K562 (cell line): ENCODE measurements around the gene THYN1. TPM values are rescaled to one million over a fixed set of nuclear protein-coding genes. Genes with fewer than 3 reads are reported as not detected.
A peak's percentile ranks its signal among the peaks of the same experiment; 100 is the strongest.

ENCODE experiments used
- BRF1 ChIP-seq: IDR thresholded peaks from 3 replicates; pipeline ENCODE4 v1.6.1; 2011; ENCODE audit warnings: borderline replicate concordance, mild to moderate bottlenecking; ENCODE audit not compliant: insufficient read length; ENCODE audit errors: extremely low read depth
- BRF2 ChIP-seq: IDR thresholded peaks from 3 replicates; pipeline ENCODE4 v1.6.1; 2011; ENCODE audit warnings: borderline replicate concordance, mild to moderate bottlenecking; ENCODE audit not compliant: insufficient read length, insufficient read depth
- CHD1 ChIP-seq: fragments of 200-600 bp; sonication (generic); IDR thresholded peaks from one replicate; pipeline ENCODE4 v1.6.1; 2012; ENCODE audit warnings: mild to moderate bottlenecking, moderate library complexity, low read length, inconsistent platforms
- CREB3L1 ChIP-seq: fragments of 450-650 bp; IDR thresholded peaks from 2 replicates; pipeline ENCODE4 v1.6.1; 2014; ENCODE audit warnings: low read depth, mild to moderate bottlenecking, moderate library complexity, borderline replicate concordance
- CTCF ChIP-seq, 3 experiments: IDR thresholded peaks in 2 of 3; conservative IDR thresholded peaks in 1 of 3; 2 replicates each; pipeline ENCODE4 v1.5.1; 2011 to 2012; ENCODE audit warnings: low read length in 3 of 3, mild to moderate bottlenecking in 3 of 3, control low read depth in 2 of 3, improper control_type of control experiment in 1 of 3, inconsistent platforms in 1 of 3, low read depth in 1 of 3, mixed read lengths in 1 of 3, moderate library complexity in 1 of 3; ENCODE audit not compliant: insufficient read depth in 2 of 3
- DIDO1 ChIP-seq: fragments of 450-650 bp; IDR thresholded peaks from 2 replicates; pipeline ENCODE4 v1.6.1; 2016; ENCODE audit warnings: low read depth, missing biosample characterization, missing genetic modification characterization
- ELF2 ChIP-seq: fragments of 250-450 bp; sonication (Bioruptor Pico); IDR thresholded peaks from 2 replicates; pipeline ENCODE4 v1.5.0; 2021; ENCODE audit warnings: mild to moderate bottlenecking
- EZH2 ChIP-seq: IDR thresholded peaks from 2 replicates; pipeline ENCODE4 v1.6.1; 2012; ENCODE audit warnings: low read depth, mild to moderate bottlenecking, inconsistent platforms, low read length, borderline replicate concordance
- FOXP1 ChIP-seq: sonication (generic); formaldehyde crosslinking; IDR thresholded peaks from 2 replicates; pipeline ENCODE4 v1.8.0; 2022; ENCODE audit warnings: mild to moderate bottlenecking, missing genetic modification reagents
- HIVEP1 ChIP-seq: fragments of 250-450 bp; sonication (Bioruptor Pico); IDR thresholded peaks from 2 replicates; pipeline ENCODE4 v1.4.0; 2020; ENCODE audit warnings: mild to moderate bottlenecking
- JUNB ChIP-seq: fragments of 450-650 bp; formaldehyde crosslinking; conservative IDR thresholded peaks from 2 replicates; pipeline ENCODE4 v1.4.0; 2020; ENCODE audit warnings: mild to moderate bottlenecking
- KLF1 ChIP-seq: fragments of 450-650 bp; IDR thresholded peaks from 2 replicates; pipeline ENCODE4 v1.6.1; 2016; ENCODE audit warnings: missing genetic modification characterization, missing compliant biosample characterization
- MAX ChIP-seq: sonication (generic); formaldehyde crosslinking; IDR thresholded peaks from 2 replicates; pipeline ENCODE4 v1.9.0; 2022; ENCODE audit warnings: mild to moderate bottlenecking, missing genetic modification reagents
- NCOA4 ChIP-seq: fragments of 450-650 bp; IDR thresholded peaks from 2 replicates; pipeline ENCODE4 v1.6.1; 2018; ENCODE audit warnings: mild to moderate bottlenecking; ENCODE audit not compliant: partially characterized antibody
- PTBP1 ChIP-seq: fragments of 200-400 bp; formaldehyde crosslinking; IDR thresholded peaks from 2 replicates; pipeline ENCODE4 v1.6.1; 2017; ENCODE audit warnings: low read depth, low read length
- SNIP1 ChIP-seq: fragments of 450-650 bp; IDR thresholded peaks from 2 replicates; pipeline ENCODE4 v1.7.1; 2017; ENCODE audit warnings: low read depth, mild to moderate bottlenecking
- SRSF9 ChIP-seq: fragments of 200-400 bp; formaldehyde crosslinking; IDR thresholded peaks from 2 replicates; pipeline ENCODE4 v1.6.1; 2017; ENCODE audit warnings: low read depth, low read length, borderline replicate concordance
- TCF7 ChIP-seq: sonication (generic); IDR thresholded peaks from 2 replicates; pipeline ENCODE4 v1.6.1; 2016; ENCODE audit warnings: antibody characterized with exemption, borderline replicate concordance
- XRCC4 ChIP-seq: IDR thresholded peaks from one replicate; pipeline ENCODE4 v1.6.1; 2011; ENCODE audit not compliant: insufficient read depth, insufficient read length; ENCODE audit errors: extremely low read depth
- ZBTB26 ChIP-seq: fragments of 450-650 bp; formaldehyde crosslinking; IDR thresholded peaks from 2 replicates; pipeline ENCODE4 v1.4.0; 2022; ENCODE audit warnings: missing genetic modification characterization
- ZNF324 ChIP-seq: fragments of 250-450 bp; sonication (Bioruptor Pico); IDR thresholded peaks from 2 replicates; pipeline ENCODE4 v1.4.0; 2020; ENCODE audit warnings: mild to moderate bottlenecking
- polyA plus RNA-seq, 8 experiments: library from polyadenylated mRNA; depleted of rRNA in 4 of 8; stranded (reverse) in 5 of 8; unstranded in 3 of 8; fragments of >200 nt; fragmentation: Nextera tagmentation in 2 of 8; fragmentation: Illumina TruSeq in 1 of 8; extraction: Ambion mirVana in 2 of 8; extraction: Trizol in 1 of 8; gene quantifications; 2 replicates each; pipeline versions ENCODE4 v1.2.1 to v1.2.3, GENCODE V29; 2011 to 2014; ENCODE audit warnings: inconsistent platforms in 1 of 8, missing spikeins in 1 of 8
- total RNA-seq, 7 experiments: library from RNA; depleted of rRNA in 6 of 7; stranded (reverse); fragments of >200 nt in 6 of 7; fragmentation: Illumina TruSeq in 2 of 7; extraction: Trizol in 2 of 7; gene quantifications; 2 replicates each; pipeline versions ENCODE4 v1.2.1 to v1.2.3, GENCODE V29; 2011 to 2021; ENCODE audit warnings: low replicate concordance in 1 of 7

The THYN1 gene
- total and polyA plus RNA-seq, 9 of the 15 experiments (the other 6 are each of a cell fraction or from before 2014, with no cell fraction given) = 54.9 to 279 (median 104) TPM

GRCh38 chr11:134223836-134224709, 29.1 kb downstream of the THYN1 start, which contains the start of the genes NCAPD3 and VPS26B (continued):
- TF ChIP-seq CHD1 (no peak), ZBTB26 (CRISPR knock-in tag) (no peak), XRCC4 (no peak), ELF2 (CRISPR knock-in tag) (peak; percentile 62; the same call in 1 of the 2 replicates), FOXP1 (0 out of 2 replicates have a peak, but pooled peaks have one; percentile 55), CREB3L1 (peak; percentile 83; the same call in 1 of the 2 replicates), MAX (CRISPR knock-in tag) (peak; percentile 84), KLF1 (tag) (peak; percentile 24; the same call in 1 of the 2 replicates), SNIP1 (no peak), ZNF324 (CRISPR knock-in tag) (no peak), BRF1 (no peak), JUNB (CRISPR knock-in tag) (no peak), NCOA4 (no peak), HIVEP1 (CRISPR knock-in tag) (no peak), TCF7 (0 out of 2 replicates have a peak, but pooled peaks have one; percentile 41), CTCF (IDR thresholded peaks at IDR 0.05 in 2 of 3, conservative IDR thresholded peaks at IDR 0.05 in 1 of 3; ENCODE audit: insufficient read depth in 2 of 3, low read depth in 1 of 3, low read length in 3 of 3) (no peak), SRSF9 (no peak), DIDO1 (tag) (peak; percentile 68; the same call in 1 of the 2 replicates), EZH2 (no peak), PTBP1 (peak; percentile 78; the same call in 1 of the 2 replicates), BRF2 (no peak)
